Endothelial cell (in vitro differentiated cells): ENCODE results near the gene STK35. TPM values are rescaled to one million over a fixed set of nuclear protein-coding genes. Genes with fewer than 3 reads are reported as not detected.
"Not testable (repeated sequence)": the region's sequence is repeated elsewhere in the genome, so short reads cannot be mapped to it uniquely, and the experiment has no call there.

Experiments used
- DNase-seq: peaks from one replicate; pipeline ENCODE4 v3.0.0; 2021; ENCODE audit warnings: low spot score
- H3K27ac Mint-ChIP-seq: one replicate; pipeline ENCODE4 v1.8.0; 2021; ENCODE audit warnings: mixed read lengths, inconsistent platforms; ENCODE audit not compliant: unreplicated experiment
- H3K27me3 Mint-ChIP-seq: one replicate; pipeline ENCODE4 v1.8.0; 2021; ENCODE audit warnings: mild to moderate bottlenecking, moderate library complexity, mixed read lengths, inconsistent platforms; ENCODE audit not compliant: unreplicated experiment
- H3K36me3 Mint-ChIP-seq: one replicate; pipeline ENCODE4 v1.8.0; 2021; ENCODE audit warnings: mild to moderate bottlenecking, low read depth, mixed read lengths, inconsistent platforms; ENCODE audit not compliant: unreplicated experiment
- H3K4me1 Mint-ChIP-seq: one replicate; pipeline ENCODE4 v1.8.0; 2021; ENCODE audit warnings: mild to moderate bottlenecking, mixed read lengths, inconsistent platforms; ENCODE audit not compliant: unreplicated experiment
- H3K4me3 Mint-ChIP-seq: one replicate; pipeline ENCODE4 v1.8.0; 2021; ENCODE audit warnings: mild to moderate bottlenecking, mixed read lengths, inconsistent platforms; ENCODE audit not compliant: unreplicated experiment
- H3K9me3 Mint-ChIP-seq: one replicate; pipeline ENCODE4 v1.8.0; 2021; ENCODE audit warnings: mixed read lengths, inconsistent platforms; ENCODE audit not compliant: unreplicated experiment
- total RNA-seq: library from RNA; stranded (reverse); fragmentation: NEBNext Ultra II Directional; extraction: Animal tissue kit (Norgen Biotek cat#: 25700); gene quantifications from one replicate; pipeline ENCODE4 v1.2.1, GENCODE V29; 2021; ENCODE audit not compliant: unreplicated experiment
- TF ChIP-seq, protein P1 (sequence below): fragments of 200-600 bp; sonication (generic); IDR thresholded peaks from one replicate; pipeline ENCODE4 v1.5.0; 2021; ENCODE audit warnings: antibody characterized with exemption; ENCODE audit not compliant: unreplicated experiment

STK35 gene
- total RNA-seq, 1 donor from 2014 or later, result 31.3 TPM

DNA sequence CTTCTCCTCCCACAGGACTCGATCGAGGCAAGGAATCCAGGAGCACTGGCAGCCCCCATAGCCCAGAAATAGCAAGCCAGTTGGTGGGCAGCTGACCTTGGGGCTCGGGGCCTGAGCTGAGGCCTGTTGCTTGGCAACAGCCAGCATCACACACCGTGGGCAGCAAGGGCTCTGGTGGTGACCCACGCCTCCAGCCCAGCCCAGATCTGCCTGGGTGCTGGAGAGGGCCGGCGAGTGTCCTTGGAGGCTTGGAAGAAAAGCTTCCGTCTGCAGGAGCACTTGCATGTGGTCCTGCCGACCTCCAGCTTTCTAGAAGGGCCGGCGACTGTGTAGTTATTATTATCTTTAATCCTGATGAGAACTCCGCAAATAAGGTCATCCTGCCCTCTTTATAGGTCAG lies 67.3 kb downstream of the STK35 start:
- TF ChIP-seq, protein P1, sequence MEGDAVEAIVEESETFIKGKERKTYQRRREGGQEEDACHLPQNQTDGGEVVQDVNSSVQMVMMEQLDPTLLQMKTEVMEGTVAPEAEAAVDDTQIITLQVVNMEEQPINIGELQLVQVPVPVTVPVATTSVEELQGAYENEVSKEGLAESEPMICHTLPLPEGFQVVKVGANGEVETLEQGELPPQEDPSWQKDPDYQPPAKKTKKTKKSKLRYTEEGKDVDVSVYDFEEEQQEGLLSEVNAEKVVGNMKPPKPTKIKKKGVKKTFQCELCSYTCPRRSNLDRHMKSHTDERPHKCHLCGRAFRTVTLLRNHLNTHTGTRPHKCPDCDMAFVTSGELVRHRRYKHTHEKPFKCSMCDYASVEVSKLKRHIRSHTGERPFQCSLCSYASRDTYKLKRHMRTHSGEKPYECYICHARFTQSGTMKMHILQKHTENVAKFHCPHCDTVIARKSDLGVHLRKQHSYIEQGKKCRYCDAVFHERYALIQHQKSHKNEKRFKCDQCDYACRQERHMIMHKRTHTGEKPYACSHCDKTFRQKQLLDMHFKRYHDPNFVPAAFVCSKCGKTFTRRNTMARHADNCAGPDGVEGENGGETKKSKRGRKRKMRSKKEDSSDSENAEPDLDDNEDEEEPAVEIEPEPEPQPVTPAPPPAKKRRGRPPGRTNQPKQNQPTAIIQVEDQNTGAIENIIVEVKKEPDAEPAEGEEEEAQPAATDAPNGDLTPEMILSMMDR, result no peak
- no peak overlapping the region for H3K27ac Mint-ChIP-seq
- no peaks in the 10 kb centered on the region for H3K9me3 Mint-ChIP-seq
- no peak for DNase-seq
- peaks cover 1% of the 10 kb centered on the region for H3K27me3 Mint-ChIP-seq
- no peak overlapping the region for H3K4me3 Mint-ChIP-seq
- H3K4me1 Mint-ChIP-seq, result peaks cover 13% of the 10 kb centered on the region
- no peaks in the 10 kb centered on the region for H3K36me3 Mint-ChIP-seq

DNA sequence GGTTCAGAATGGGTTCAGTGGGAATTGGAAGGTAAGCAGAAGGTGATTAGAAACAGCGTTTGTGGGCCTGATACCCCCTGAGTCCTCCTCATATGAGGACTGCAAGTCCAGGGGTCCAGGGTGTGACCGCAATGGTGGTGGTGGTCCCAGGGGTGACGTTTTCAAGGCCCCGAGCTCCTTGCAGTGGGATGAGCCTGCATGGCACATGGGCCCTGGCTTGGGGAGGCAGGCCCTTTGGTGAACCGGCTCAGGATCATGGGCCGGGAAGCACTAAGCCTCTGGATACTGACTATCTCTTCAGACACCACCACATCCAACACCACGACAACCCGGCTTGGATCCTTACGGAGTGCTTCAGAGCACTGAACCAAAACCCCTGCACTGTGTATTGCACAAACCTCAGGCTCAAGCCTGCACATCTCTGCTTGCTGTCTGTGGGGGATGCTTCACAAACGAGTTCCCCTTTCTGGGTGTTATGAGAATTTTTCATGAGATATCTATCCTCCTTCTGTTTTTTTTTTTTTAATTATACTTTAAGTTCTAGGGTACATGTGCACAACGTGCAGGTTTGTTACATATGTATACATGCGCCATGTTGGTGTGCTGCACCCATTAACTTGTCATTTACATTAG lies 67.9 kb downstream of the STK35 start:
- Mint-ChIP-seq H3K27ac (no peak overlapping the region), H3K27me3 (peaks cover 1% of the 10 kb centered on the region), H3K9me3 (no peaks in the 10 kb centered on the region), H3K36me3 (no peaks in the 10 kb centered on the region), H3K4me3 (no peak overlapping the region), H3K4me1 (peaks cover 13% of the 10 kb centered on the region)
- TF ChIP-seq, protein P1, result no peak
- DNase-seq, result no peak

DNA sequence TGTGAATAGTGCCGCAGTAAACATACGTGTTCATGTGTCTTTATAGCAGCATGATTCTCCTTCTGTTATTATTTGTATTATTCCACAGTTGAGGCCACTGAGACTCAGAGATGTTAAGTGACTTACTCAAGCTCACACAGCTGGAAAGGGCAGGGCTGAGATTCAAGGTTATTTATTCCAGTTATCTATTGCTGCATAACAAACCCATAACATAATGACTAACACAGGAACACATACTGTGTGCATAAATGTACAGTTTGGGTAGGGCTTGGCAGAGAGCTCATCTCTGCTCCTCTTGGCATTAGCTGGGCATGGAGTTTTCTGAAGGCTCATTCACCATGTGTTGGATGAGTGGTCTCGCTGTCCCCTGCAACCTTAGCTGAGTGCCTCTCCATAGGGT lies 68.8 kb downstream of the STK35 start:
- Mint-ChIP-seq H3K4me3 (no peak overlapping the region), H3K9me3 (no peaks in the 10 kb centered on the region), H3K27me3 (peaks cover 3% of the 10 kb centered on the region), H3K4me1 (peaks cover 13% of the 10 kb centered on the region), H3K27ac (no peak overlapping the region), H3K36me3 (no peaks in the 10 kb centered on the region)
- no peak for DNase-seq
- TF ChIP-seq, protein P1, result no peak

DNA sequence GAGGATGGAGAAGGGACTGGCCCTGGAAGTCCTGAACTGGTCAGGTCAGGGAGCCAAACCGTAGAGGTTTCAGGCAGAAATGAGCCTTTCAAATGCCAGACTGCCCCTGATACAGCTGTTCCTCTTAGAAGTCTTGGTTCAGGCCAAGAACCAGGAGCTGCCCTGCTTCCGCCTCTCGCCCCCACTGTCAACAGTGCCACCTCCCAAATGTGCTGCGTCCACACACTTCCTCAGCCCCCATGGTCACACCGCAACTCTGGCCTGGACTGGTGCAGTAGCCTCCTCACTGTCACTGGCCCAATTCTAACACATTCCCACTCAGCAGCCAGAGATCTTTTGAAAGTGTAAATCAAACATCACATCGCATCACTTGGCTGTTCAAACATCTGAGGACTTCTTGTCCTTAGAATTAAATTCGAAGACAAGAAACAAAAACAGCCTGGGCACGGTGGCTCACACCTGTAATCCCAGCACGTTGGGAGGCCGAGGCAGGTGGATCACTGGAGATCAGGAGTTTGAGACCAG lies 69.7 kb downstream of the STK35 start:
- no peak for DNase-seq
- no peak overlapping the region for H3K4me3 Mint-ChIP-seq
- H3K4me1 Mint-ChIP-seq, result peaks cover 13% of the 10 kb centered on the region
- H3K27ac Mint-ChIP-seq, result no peak overlapping the region
- no peaks in the 10 kb centered on the region for H3K9me3 Mint-ChIP-seq
- TF ChIP-seq, protein P1, result no peak
- no peaks in the 10 kb centered on the region for H3K36me3 Mint-ChIP-seq
- peaks cover 3% of the 10 kb centered on the region for H3K27me3 Mint-ChIP-seq

DNA sequence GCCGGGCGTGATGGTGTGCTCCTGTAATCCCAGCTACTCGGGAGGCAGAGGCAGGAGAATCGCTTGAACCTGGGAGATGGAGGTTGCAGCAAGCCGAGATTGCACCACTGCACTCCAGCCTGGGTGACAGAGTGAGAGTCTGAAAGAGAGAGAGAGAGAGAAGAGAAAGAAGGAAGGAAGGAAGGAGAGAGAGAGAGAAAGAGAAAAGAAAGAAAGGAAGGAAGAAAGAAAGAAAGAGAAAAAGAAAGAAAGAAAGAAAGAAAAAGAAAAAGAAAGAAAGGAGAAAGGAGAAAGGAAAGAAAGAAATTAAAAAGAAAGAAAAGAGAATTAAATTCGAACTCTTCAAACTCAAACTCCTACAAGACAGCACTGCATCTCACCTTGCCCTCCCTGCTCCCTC lies 70.2 kb downstream of the STK35 start:
- not testable (repeated sequence) for H3K4me3 Mint-ChIP-seq, H3K27me3 Mint-ChIP-seq, H3K9me3 Mint-ChIP-seq, DNase-seq, H3K27ac Mint-ChIP-seq, H3K36me3 Mint-ChIP-seq
- H3K4me1 Mint-ChIP-seq, result peaks cover 13% of the 10 kb centered on the region
